HepG2 (cell line): Measurements from ENCODE around the gene GOLGA3. TPM values are rescaled to one million over a fixed set of nuclear protein-coding genes. Genes with fewer than 3 reads are reported as not detected.

ENCODE experiments used
- FOXC1 ChIP-seq: sonication (generic); formaldehyde crosslinking; IDR thresholded peaks from 2 replicates; pipeline ENCODE4 v1.8.0; 2022; ENCODE audit warnings: mild to moderate bottlenecking, missing genetic modification reagents, borderline replicate concordance
- JUNB ChIP-seq: sonication (generic); formaldehyde crosslinking; IDR thresholded peaks from 2 replicates; pipeline ENCODE4 v1.8.0; 2022; ENCODE audit warnings: missing genetic modification reagents, mild to moderate bottlenecking, borderline replicate concordance
- KAT8 ChIP-seq: IDR thresholded peaks from 2 replicates; pipeline ENCODE4 v1.6.1; 2016; ENCODE audit warnings: missing genetic modification reagents, missing compliant biosample characterization
- KDM1A ChIP-seq: IDR thresholded peaks from 2 replicates; pipeline ENCODE4 v1.6.1; 2016; ENCODE audit warnings: missing compliant biosample characterization
- NPAS2 ChIP-seq: sonication (generic); formaldehyde crosslinking; IDR thresholded peaks from 2 replicates; pipeline ENCODE4 v1.8.0; 2022; ENCODE audit warnings: mild to moderate bottlenecking, missing genetic modification reagents, borderline replicate concordance
- NR1H2 ChIP-seq: sonication (generic); formaldehyde crosslinking; IDR thresholded peaks from 2 replicates; pipeline ENCODE4 v1.8.1; 2022; ENCODE audit warnings: low read depth, missing genetic modification reagents, borderline replicate concordance
- RARG ChIP-seq: sonication (generic); formaldehyde crosslinking; IDR thresholded peaks from 2 replicates; pipeline ENCODE4 v1.4.0; 2020; ENCODE audit warnings: low read depth, mild to moderate bottlenecking, missing genetic modification reagents
- SCMH1 ChIP-seq: sonication (generic); formaldehyde crosslinking; IDR thresholded peaks from 2 replicates; pipeline ENCODE4 v1.9.0; 2021; ENCODE audit warnings: missing genetic modification reagents, mild to moderate bottlenecking, borderline replicate concordance
- SMARCE1 ChIP-seq: fragments of 450-650 bp; IDR thresholded peaks from 2 replicates; pipeline ENCODE4 v1.6.1; 2017; ENCODE audit warnings: borderline replicate concordance
- SRY ChIP-seq: sonication (generic); formaldehyde crosslinking; IDR thresholded peaks from 2 replicates; pipeline ENCODE4 v1.8.0; 2022; ENCODE audit warnings: mild to moderate bottlenecking, missing genetic modification reagents
- TBP ChIP-seq: sonication (generic); formaldehyde crosslinking; IDR thresholded peaks from 2 replicates; pipeline ENCODE4 v1.5.0; 2020; ENCODE audit warnings: missing genetic modification reagents
- ZBTB26 ChIP-seq: IDR thresholded peaks from 2 replicates; pipeline ENCODE4 v1.6.1; 2016; ENCODE audit warnings: missing compliant biosample characterization, missing genetic modification reagents, borderline replicate concordance
- ZFP62 ChIP-seq: sonication (generic); formaldehyde crosslinking; IDR thresholded peaks from 2 replicates; pipeline ENCODE4 v1.4.0; 2020; ENCODE audit warnings: missing genetic modification reagents
- ZNF143 ChIP-seq: sonication (generic); formaldehyde crosslinking; IDR thresholded peaks from 2 replicates; pipeline ENCODE4 v1.4.0; 2020; ENCODE audit warnings: missing genetic modification reagents
- ZNF207 ChIP-seq: fragments of 450-650 bp; IDR thresholded peaks from 2 replicates; pipeline ENCODE4 v1.6.1; 2016; ENCODE audit warnings: antibody characterized with exemption, borderline replicate concordance
- ZNF318 ChIP-seq: sonication (generic); formaldehyde crosslinking; IDR thresholded peaks from 2 replicates; pipeline ENCODE4 v1.4.0; 2020; ENCODE audit warnings: mild to moderate bottlenecking, missing genetic modification reagents
- polyA plus RNA-seq, 8 experiments: library from polyadenylated mRNA; depleted of rRNA in 3 of 8; stranded (reverse) in 7 of 8; unstranded in 1 of 8; fragments of >200 nt; fragmentation: Illumina TruSeq in 4 of 8; extraction: Trizol in 4 of 8; gene quantifications; 2 replicates each; pipeline versions ENCODE4 v1.2.1 to v1.2.3, GENCODE V29; 2011 to 2016; ENCODE audit warnings: low read depth in 4 of 8, missing spikeins in 1 of 8, mixed read lengths in 1 of 8; ENCODE audit not compliant: insufficient read depth in 1 of 8
- total RNA-seq, 5 experiments: library from RNA; depleted of rRNA; stranded (reverse); fragments of >200 nt; fragmentation: Illumina TruSeq; extraction: Trizol; gene quantifications; 2 replicates each; pipeline ENCODE4 v1.2.3, GENCODE V29; 2016; ENCODE audit warnings: low read depth in 1 of 5
- TF ChIP-seq, protein P1 (sequence below): sonication (generic); formaldehyde crosslinking; conservative IDR thresholded peaks from 2 replicates; pipeline ENCODE4 v1.5.0; 2020; ENCODE audit warnings: missing genetic modification reagents
- TF ChIP-seq, protein P2 (sequence below): sonication (generic); formaldehyde crosslinking; IDR thresholded peaks from 2 replicates; pipeline ENCODE4 v1.8.0; 2022; ENCODE audit warnings: mild to moderate bottlenecking, missing genetic modification reagents; ENCODE audit not compliant: insufficient replicate concordance

The GOLGA3 gene
- total and polyA plus RNA-seq, 2 of the 13 experiments (the other 11 are each of a cell fraction or from before 2014, with no cell fraction given), result 22.0 to 43.0 TPM

GRCh38 chr12:132866251-132866828 lies 37.7 kb upstream of the GOLGA3 start (continued):
- TF ChIP-seq ZFP62 (CRISPR knock-in tag) (no peak), KDM1A (CRISPR knock-in tag) (peak; percentile 57; the same call in 1 of the 2 replicates), JUNB (CRISPR knock-in tag) (0 out of 2 replicates have a peak, but pooled peaks have one; percentile 15), SRY (no peak), NR1H2 (CRISPR knock-in tag) (no peak), ZNF143 (CRISPR knock-in tag) (no peak), RARG (CRISPR knock-in tag) (no peak), ZBTB26 (no peak), ZNF207 (0 out of 2 replicates have a peak, but pooled peaks have one; percentile 67), KAT8 (no peak), FOXC1 (CRISPR knock-in tag) (no peak), NPAS2 (no peak), ZNF318 (CRISPR knock-in tag) (no peak), SMARCE1 (no peak), SCMH1 (CRISPR knock-in tag) (no peak), TBP (no peak)
- TF ChIP-seq, protein P1, sequence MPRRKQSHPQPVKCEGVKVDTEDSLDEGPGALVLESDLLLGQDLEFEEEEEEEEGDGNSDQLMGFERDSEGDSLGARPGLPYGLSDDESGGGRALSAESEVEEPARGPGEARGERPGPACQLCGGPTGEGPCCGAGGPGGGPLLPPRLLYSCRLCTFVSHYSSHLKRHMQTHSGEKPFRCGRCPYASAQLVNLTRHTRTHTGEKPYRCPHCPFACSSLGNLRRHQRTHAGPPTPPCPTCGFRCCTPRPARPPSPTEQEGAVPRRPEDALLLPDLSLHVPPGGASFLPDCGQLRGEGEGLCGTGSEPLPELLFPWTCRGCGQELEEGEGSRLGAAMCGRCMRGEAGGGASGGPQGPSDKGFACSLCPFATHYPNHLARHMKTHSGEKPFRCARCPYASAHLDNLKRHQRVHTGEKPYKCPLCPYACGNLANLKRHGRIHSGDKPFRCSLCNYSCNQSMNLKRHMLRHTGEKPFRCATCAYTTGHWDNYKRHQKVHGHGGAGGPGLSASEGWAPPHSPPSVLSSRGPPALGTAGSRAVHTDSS (CRISPR knock-in tag), result no peak
- TF ChIP-seq, protein P2, sequence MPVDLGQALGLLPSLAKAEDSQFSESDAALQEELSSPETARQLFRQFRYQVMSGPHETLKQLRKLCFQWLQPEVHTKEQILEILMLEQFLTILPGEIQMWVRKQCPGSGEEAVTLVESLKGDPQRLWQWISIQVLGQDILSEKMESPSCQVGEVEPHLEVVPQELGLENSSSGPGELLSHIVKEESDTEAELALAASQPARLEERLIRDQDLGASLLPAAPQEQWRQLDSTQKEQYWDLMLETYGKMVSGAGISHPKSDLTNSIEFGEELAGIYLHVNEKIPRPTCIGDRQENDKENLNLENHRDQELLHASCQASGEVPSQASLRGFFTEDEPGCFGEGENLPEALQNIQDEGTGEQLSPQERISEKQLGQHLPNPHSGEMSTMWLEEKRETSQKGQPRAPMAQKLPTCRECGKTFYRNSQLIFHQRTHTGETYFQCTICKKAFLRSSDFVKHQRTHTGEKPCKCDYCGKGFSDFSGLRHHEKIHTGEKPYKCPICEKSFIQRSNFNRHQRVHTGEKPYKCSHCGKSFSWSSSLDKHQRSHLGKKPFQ (CRISPR knock-in tag), result no peak
